Neural progenitor cell (in vitro differentiated cells): Measurements from ENCODE around the gene RNF157. TPM values are rescaled to one million over a fixed set of nuclear protein-coding genes. Genes with fewer than 3 reads are reported as not detected.

Source experiments
- DNase-seq: peaks from one replicate; pipeline ENCODE4 v3.0.0-alpha.2; 2016; ENCODE audit warnings: low spot score
- H2AFZ ChIP-seq: fragments of 200-600 bp; sonication (generic); replicated peaks from 2 replicates; pipeline ENCODE4 v1.6.1; 2016; ENCODE audit warnings: antibody characterized with exemption
- H3F3A ChIP-seq: fragments of 200-600 bp; sonication (generic); 2 replicates; pipeline ENCODE4 v1.6.1; 2016; ENCODE audit warnings: antibody characterized with exemption, low read depth
- H3K27ac ChIP-seq: fragments of 200-600 bp; sonication (generic); 2 replicates; pipeline ENCODE4 v1.5.1; 2016; ENCODE audit warnings: mild to moderate bottlenecking
- H3K27me3 ChIP-seq: fragments of 200-600 bp; sonication (generic); 2 replicates; pipeline ENCODE4 v1.6.1; 2016; ENCODE audit warnings: mild to moderate bottlenecking, moderate library complexity
- H3K36me3 ChIP-seq: fragments of 200-600 bp; sonication (generic); 2 replicates; pipeline ENCODE4 v1.5.1; 2016
- H3K4me1 ChIP-seq: fragments of 200-600 bp; sonication (generic); 2 replicates; pipeline ENCODE4 v1.6.1; 2016; ENCODE audit warnings: mixed run types
- H3K4me2 ChIP-seq: fragments of 200-600 bp; sonication (generic); 2 replicates; pipeline ENCODE4 v1.6.1; 2016
- H3K4me3 ChIP-seq: fragments of 200-600 bp; sonication (generic); 2 replicates; pipeline ENCODE4 v1.5.1; 2016
- H3K79me2 ChIP-seq: fragments of 200-600 bp; sonication (generic); 2 replicates; pipeline ENCODE4 v1.6.1; 2016; ENCODE audit warnings: low read depth
- H3K9ac ChIP-seq: fragments of 200-600 bp; sonication (generic); 2 replicates; pipeline ENCODE4 v1.6.1; 2016
- H3K9me3 ChIP-seq: fragments of 200-600 bp; sonication (generic); 2 replicates; pipeline ENCODE4 v1.5.1; 2016; ENCODE audit warnings: low read depth
- H4K20me1 ChIP-seq: fragments of 200-600 bp; sonication (generic); 2 replicates; pipeline ENCODE4 v1.6.1; 2016; ENCODE audit warnings: low read depth
- H3K27ac Mint-ChIP-seq: 3 replicates; pipeline ENCODE4 v1.8.0; 2021; ENCODE audit warnings: mixed read lengths
- H3K27me3 Mint-ChIP-seq: 2 replicates; pipeline ENCODE4 v1.8.0; 2022; ENCODE audit warnings: low read depth, mild to moderate bottlenecking, inconsistent platforms, moderate library complexity, mixed read lengths; ENCODE audit not compliant: insufficient read depth
- H3K36me3 Mint-ChIP-seq: 3 replicates; pipeline ENCODE4 v1.8.0; 2021; ENCODE audit warnings: mixed read lengths
- H3K4me1 Mint-ChIP-seq: 3 replicates; pipeline ENCODE4 v1.8.0; 2021; ENCODE audit warnings: mixed read lengths
- H3K4me3 Mint-ChIP-seq: 3 replicates; pipeline ENCODE4 v1.8.0; 2021; ENCODE audit warnings: mild to moderate bottlenecking, moderate library complexity, mixed read lengths
- H3K9me3 Mint-ChIP-seq: 3 replicates; pipeline ENCODE4 v1.8.0; 2020; ENCODE audit warnings: mixed read lengths
- EZH2 ChIP-seq: fragments of 200-600 bp; sonication (generic); IDR thresholded peaks from 2 replicates; pipeline ENCODE4 v1.6.1; 2017; ENCODE audit warnings: antibody characterized with exemption, mild to moderate bottlenecking, moderate library complexity
- EZH2phosphoT487 ChIP-seq: fragments of 200-600 bp; sonication (generic); IDR thresholded peaks from 2 replicates; pipeline ENCODE4 v1.6.1; 2017; ENCODE audit warnings: antibody characterized with exemption
- total RNA-seq: library from RNA; depleted of rRNA; stranded (reverse); fragments of >200 nt; gene quantifications from 2 replicates; pipeline ENCODE4 v1.2.3, GENCODE V29; 2015; ENCODE audit warnings: low replicate concordance
- TF ChIP-seq, protein P1 (sequence below): fragments of 200-600 bp; sonication (generic); IDR thresholded peaks from 2 replicates; pipeline ENCODE4 v1.5.1; 2017; ENCODE audit warnings: antibody characterized with exemption, mild to moderate bottlenecking

The RNF157 gene
- total RNA-seq, 1 donor from 2014 or later, result 21.0 TPM

DNA sequence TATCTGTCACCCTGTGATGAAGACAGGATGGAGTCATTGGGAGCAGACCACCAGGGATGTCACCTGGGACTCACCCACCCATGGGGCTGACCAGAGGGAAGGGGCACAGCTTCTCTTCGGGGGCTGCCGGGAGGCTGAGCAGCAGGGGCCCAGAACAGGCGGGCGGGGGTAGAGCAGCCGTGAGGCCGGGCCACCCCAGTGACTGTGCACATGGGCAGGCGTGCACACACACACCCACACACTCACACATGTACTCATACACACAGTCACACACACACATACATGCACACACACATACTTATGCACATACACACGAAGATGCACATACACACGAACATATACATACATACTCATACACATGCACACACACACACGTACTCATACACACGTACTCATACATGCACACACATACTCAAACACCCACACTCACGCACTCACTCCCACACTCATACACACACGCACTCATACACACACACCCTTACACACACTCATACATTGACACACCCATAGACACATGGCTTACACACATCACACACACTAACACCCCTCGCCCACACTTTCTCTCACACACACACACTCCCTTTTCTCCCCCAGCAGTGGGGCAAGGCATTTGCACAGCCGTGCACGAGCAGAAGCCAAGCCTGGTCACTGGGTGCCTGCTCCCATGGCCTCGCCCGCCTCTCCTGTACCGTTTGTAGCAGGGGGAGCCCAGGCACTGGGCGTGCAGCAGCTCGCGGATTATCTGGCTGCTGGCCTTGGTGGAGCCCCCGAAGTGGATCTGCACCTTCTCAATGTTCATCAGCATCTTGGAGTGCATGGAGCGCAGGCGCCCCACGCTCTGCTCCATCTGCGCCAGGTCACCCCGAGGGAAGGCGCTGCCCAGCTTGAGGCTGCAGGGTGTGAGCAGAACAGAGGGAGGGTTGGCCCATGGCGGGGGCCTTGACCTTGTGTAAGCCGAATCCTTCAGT is 37.3 kb upstream of the RNF157 start:
- peaks cover 5% of the 10 kb centered on the region for H3F3A ChIP-seq
- H3K9me3 ChIP-seq, result no peaks in the 10 kb centered on the region
- no peak overlapping the region for H3K27ac Mint-ChIP-seq
- H3K4me3 Mint-ChIP-seq, result no peak overlapping the region
- H3K79me2 ChIP-seq, result no peaks in the 10 kb centered on the region
- H3K27me3 ChIP-seq, result no peaks in the 10 kb centered on the region
- H4K20me1 ChIP-seq, result peaks cover 3% of the 10 kb centered on the region
- no peak overlapping the region for H3K9ac ChIP-seq
- TF ChIP-seq EZH2 (no peak), EZH2phosphoT487 (no peak)
- TF ChIP-seq, protein P1, sequence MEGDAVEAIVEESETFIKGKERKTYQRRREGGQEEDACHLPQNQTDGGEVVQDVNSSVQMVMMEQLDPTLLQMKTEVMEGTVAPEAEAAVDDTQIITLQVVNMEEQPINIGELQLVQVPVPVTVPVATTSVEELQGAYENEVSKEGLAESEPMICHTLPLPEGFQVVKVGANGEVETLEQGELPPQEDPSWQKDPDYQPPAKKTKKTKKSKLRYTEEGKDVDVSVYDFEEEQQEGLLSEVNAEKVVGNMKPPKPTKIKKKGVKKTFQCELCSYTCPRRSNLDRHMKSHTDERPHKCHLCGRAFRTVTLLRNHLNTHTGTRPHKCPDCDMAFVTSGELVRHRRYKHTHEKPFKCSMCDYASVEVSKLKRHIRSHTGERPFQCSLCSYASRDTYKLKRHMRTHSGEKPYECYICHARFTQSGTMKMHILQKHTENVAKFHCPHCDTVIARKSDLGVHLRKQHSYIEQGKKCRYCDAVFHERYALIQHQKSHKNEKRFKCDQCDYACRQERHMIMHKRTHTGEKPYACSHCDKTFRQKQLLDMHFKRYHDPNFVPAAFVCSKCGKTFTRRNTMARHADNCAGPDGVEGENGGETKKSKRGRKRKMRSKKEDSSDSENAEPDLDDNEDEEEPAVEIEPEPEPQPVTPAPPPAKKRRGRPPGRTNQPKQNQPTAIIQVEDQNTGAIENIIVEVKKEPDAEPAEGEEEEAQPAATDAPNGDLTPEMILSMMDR, result no peak
- H3K4me1 Mint-ChIP-seq, result peaks cover 2% of the 10 kb centered on the region
- H3K27me3 Mint-ChIP-seq, result peaks cover 5% of the 10 kb centered on the region
- DNase-seq, result no peak
- no peaks in the 10 kb centered on the region for H3K4me1 ChIP-seq
- H3K36me3 Mint-ChIP-seq, result no peaks in the 10 kb centered on the region
- no peak overlapping the region for H3K27ac ChIP-seq
- no peak overlapping the region for H3K4me2 ChIP-seq
- H3K4me3 ChIP-seq, result no peak overlapping the region
- H3K9me3 Mint-ChIP-seq, result no peaks in the 10 kb centered on the region
- no peaks in the 10 kb centered on the region for H3K36me3 ChIP-seq
- no peak overlapping the region for H2AFZ ChIP-seq

DNA sequence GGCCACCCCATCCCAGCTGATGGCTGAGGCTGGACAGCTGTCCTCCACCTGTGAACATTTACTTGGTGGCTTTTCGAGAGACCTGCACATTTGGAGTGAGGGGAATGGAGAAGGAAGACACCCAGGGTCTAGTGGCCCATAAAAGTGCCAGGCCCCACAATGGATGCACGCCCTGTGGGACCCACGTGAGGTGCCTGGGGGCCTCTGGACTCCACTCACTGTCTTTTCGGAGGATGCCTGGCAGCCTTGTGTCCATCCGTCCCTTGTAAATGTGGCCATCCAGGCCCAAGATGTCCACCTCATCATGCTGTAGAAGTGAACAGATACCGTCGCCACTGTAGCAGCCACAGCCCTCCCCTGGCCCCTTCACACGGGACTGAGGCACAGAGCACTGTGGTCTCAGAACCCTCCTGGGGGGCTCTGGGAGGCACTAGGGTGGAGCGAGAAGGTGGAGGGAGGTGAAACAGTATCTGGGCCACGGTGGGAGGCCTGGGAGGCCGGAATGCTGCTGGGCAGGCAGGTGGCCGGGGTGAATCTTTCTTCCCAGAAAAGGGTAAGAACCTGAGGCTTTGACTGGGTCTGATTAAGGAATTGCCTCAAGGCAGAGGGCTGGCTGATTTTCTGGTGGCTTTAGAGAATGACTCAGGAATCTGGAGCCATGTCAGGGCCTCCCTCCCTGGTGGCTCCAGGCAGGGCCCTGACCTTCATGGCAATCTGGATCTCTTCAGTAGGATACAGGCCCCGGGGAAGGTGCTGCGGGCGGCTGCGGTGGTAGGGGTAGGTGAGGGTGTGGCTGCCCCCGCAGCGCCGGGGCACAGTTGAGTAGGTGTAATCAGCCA is 36.4 kb upstream of the RNF157 start:
- Histone ChIP-seq H3K9me3 (no peaks in the 10 kb centered on the region), H3K4me1 (peaks cover 8% of the 10 kb centered on the region), H3K27me3 (no peaks in the 10 kb centered on the region), H4K20me1 (peaks cover 10% of the 10 kb centered on the region), H3K79me2 (no peaks in the 10 kb centered on the region), H3K27ac (no peak overlapping the region), H3K36me3 (no peaks in the 10 kb centered on the region), H2AFZ (no peak overlapping the region), H3K9ac (no peak overlapping the region), H3F3A (peaks cover 7% of the 10 kb centered on the region), H3K4me2 (no peak overlapping the region), H3K4me3 (no peak overlapping the region)
- Mint-ChIP-seq H3K4me1 (peaks cover 2% of the 10 kb centered on the region), H3K36me3 (no peaks in the 10 kb centered on the region), H3K27ac (no peak overlapping the region), H3K27me3 (peaks cover 3% of the 10 kb centered on the region), H3K9me3 (no peaks in the 10 kb centered on the region), H3K4me3 (peak overlapping the region; percentile 5)
- no peak for DNase-seq
- TF ChIP-seq EZH2phosphoT487, result no peak

DNA sequence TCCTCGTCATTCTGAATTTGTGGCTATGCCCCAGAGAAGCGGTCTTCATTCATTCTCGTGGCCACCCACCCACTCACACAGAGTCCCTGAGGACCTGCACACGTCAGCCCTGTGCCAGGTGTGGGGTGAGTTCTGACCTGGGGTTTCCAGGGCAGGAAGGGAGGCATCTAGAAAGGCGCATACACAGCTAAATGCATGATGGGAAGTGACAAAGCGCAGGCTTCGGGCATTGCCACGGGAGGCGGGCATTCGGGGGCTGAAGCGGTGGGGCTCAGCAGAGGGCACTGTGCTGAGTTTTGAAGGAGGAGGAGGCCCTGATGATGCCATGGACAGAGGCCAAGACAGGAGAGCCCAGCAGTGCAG is 35.8 kb upstream of the RNF157 start:
- Histone ChIP-seq H3F3A (peaks cover 7% of the 10 kb centered on the region), H3K9me3 (no peaks in the 10 kb centered on the region), H3K79me2 (no peaks in the 10 kb centered on the region), H3K4me1 (peaks cover 12% of the 10 kb centered on the region), H3K27me3 (no peaks in the 10 kb centered on the region), H4K20me1 (peaks cover 15% of the 10 kb centered on the region), H2AFZ (no peak overlapping the region), H3K36me3 (no peaks in the 10 kb centered on the region), H3K27ac (no peak overlapping the region), H3K4me2 (no peak overlapping the region), H3K4me3 (no peak overlapping the region), H3K9ac (no peak overlapping the region)
- DNase-seq, result no peak
- Mint-ChIP-seq H3K36me3 (no peaks in the 10 kb centered on the region), H3K9me3 (no peaks in the 10 kb centered on the region), H3K4me1 (peaks cover 2% of the 10 kb centered on the region), H3K27ac (no peak overlapping the region), H3K4me3 (peak overlapping the region; percentile 7), H3K27me3 (peaks cover 3% of the 10 kb centered on the region)
- TF ChIP-seq, protein P1, result no peak
- TF ChIP-seq EZH2 (no peak), EZH2phosphoT487 (no peak)
